Hematopoietic multipotent progenitor cell treated with erythropoietin and hydrocortisone succinate and interleukin-3 and kit ligand, for 6 days (in vitro differentiated cells): ENCODE data around the gene RTL10.
"Not testable (repeated sequence)": the region's sequence is repeated elsewhere in the genome, so short reads cannot be mapped to it uniquely, and the experiment has no call there.

Source experiments
- DNase-seq: peaks from one replicate; pipeline ENCODE4 v3.0.0-alpha.2; 2015

Gene RTL10

GRCh38 chr22:19842393-19843106 is 12.1 kb downstream of the RTL10 start:
- no peak for DNase-seq

- DNase-seq = no peak
Observed at GRCh38 chr22:19841641-19842392, 12.9 kb downstream of the RTL10 start.

GRCh38 chr22:19840955-19841640 is 13.6 kb downstream of the RTL10 start:
- DNase-seq = no peak

GRCh38 chr22:19840059-19840458 is 14.6 kb downstream of the RTL10 start:
- no peak for DNase-seq

- DNase-seq = no peak
Observed at GRCh38 chr22:19837915-19838314, 16.8 kb downstream of the RTL10 start.

- DNase-seq = no peak
Observed at GRCh38 chr22:19836512-19836911, 18.2 kb downstream of the RTL10 start.

- DNase-seq = no peak
Observed at GRCh38 chr22:19834599-19834998, 20.1 kb downstream of the RTL10 start.

DNA sequence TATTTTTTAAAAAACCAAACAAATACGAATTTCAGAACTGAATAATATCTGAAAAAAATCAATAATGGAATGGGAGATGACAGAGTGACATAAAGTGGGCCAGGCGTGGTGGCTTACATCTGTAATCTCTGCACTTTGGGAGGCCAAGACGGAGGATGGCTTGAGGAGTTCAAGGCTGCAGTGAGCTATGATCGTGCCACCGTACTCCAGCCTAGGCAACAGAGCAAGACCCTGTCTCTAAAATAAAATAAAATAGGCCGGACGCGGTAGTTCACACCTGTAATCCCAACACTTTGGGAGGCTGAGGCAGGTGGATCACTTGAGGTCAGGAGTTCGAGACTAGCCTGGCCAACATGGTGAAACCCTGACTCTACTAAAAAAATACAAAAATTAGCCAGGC is 21.3 kb downstream of the RTL10 start:
- DNase-seq = not testable (repeated sequence)

DNA sequence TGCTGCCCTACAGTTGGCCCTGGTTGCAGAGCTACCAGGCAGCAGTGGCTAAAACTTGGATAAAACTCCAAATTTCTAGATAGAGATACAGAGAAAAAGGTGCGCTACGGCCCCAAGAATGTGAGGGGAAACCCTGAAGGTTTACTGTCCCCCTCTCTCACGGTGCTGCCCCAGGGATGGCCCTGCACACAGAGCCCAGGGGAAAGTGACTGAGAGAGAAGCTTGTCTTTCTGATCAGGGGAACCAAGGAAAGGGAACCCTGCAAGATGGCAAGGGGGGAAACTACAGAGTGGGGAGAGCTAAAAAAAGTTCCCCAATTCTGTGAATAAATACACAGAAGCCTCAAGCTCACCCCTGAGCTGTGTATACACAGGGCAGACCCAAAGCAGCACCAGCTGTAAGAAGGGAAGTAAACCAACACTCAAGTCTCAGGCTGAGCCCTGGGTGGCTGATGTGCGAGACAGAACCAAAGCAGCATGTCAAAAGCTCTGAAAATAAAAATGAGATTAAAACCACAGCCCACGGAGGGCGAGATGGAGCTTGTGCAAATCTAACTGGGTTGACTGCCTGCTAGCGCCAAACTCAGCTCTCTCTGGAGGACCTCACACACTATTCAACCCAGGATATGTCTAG is 22.1 kb downstream of the RTL10 start:
- no peak for DNase-seq

GRCh38 chr22:19831979-19832378 is 22.7 kb downstream of the RTL10 start:
- DNase-seq = not testable (repeated sequence)

DNA sequence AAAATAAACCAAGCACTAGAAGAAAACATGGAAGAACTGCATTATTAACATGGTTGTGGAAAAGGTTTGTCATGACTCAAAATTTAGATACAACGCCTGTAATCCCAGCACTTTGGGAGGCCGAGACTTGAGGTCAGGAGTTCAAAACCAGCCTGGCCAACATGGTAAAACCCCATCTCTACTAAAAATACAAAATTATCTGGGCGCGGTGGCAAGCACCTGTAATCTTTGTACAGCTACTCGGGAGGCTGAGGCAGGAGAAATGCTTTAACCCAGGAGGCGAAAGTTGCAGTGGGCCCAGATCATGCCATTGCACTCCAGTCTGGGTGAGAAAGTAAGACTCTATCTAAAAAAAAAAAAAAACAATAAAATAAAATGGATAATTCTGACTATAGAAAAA is 23.7 kb downstream of the RTL10 start:
- no peak for DNase-seq

DNA sequence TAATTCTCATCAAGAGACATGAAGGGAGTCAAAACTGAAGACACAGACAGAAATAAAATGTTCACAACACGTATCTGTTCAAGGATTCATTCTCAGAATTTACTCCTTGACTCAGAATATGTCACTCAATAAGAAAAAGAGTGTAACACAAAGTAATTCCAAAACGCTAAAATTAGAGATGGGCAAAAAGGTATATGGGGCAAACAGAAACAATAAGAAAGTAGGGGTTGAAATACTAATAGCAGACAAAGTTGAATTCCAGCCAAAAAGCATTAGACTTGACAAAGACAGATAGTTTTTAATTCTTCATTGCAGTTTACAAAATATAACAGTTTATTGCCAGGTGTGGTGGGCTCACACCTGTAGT is 26.7 kb downstream of the RTL10 start:
- DNase-seq = no peak

GRCh38 chr22:19827341-19828034 is 27.2 kb downstream of the RTL10 start:
- DNase-seq = no peak

DNA sequence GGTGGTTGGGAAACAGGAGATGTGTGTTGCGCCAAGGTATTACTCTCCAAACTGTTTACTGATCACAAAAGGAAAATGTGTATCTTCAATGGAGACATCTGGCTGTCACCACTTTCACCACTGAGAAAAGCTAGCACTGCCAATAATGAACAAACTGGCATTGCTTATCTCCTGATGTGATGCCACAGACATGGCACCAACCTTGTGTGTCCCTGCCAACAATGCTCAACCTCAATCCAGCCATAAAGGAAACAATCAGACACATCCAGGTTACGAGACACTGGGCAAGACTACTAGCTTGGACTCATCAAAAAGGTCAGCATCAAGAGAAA is 28.1 kb downstream of the RTL10 start:
- DNase-seq = no peak

GRCh38 chr22:19825904-19826618 is 28.6 kb downstream of the RTL10 start:
- no peak for DNase-seq

DNA sequence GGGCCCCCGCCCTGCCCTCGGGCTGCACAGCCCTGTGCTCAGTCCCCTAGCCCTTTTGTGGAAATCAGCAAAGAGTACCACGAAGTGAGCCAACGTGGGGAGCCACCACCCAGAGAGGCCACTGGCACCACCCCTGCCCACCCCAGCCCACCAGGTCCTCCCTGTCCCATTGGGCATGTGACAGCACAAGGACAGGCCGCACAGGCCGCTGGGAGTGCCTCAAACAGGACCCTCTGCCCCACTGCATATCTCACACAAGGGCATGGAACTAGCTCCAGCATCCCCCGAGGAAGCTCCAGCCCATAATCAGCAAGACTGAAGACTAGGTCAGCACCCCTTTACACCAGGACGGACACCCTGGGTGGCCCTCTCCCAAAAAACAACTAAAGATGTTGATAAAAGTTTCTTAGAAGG is 29.7 kb downstream of the RTL10 start:
- no peak for DNase-seq

- no peak for DNase-seq
Observed at GRCh38 chr22:19824212-19824925, 30.3 kb downstream of the RTL10 start.

DNA sequence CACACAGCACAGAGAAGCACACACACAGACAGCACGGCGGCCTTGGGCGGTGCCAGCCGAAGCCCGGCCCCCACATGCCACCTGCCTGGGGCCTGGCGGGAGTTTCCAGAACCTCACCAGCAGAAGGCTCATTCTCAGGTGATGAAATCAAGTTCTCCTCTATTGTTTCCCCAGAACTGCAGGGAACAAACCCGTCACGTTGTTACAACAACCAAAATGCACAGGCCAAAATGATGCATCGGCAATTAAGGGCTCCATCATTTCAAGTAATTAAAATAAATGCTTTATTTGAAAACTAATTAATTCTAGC is 30.8 kb downstream of the RTL10 start:
- DNase-seq = no peak

DNA sequence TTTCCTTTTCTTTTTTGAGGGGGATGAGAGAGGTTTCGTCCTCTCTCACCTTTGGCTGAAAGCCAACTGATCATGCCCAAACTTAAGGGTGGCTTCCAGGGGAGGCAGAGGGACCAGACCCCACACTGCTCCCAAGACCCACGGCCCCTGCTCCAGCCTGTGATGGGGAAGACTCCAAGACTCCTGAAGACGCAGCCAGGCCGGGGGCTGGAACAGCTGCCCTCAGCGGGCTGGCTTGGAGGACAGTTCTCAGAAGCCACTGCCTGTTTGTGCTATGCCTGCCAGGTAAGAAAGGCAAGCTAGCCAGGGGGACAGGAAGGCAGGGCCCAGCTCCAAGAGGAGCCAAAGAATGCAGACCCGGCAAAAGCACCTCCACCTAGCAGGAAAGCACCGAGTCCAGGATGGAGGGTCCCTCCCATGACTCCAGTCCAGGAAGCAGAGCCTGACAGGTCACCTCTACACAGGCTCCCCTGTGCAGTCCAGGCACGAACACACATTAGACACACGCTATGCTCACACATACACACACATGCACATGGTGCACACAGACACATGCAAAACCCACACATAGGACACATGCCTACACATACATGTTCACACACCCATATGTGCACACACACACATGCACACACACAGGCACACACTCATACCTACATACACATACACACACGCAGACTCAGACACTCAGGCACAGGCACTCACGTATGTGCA is 31.3 kb downstream of the RTL10 start:
- DNase-seq = no peak

GRCh38 chr22:19822301-19823117 is 32.2 kb downstream of the RTL10 start:
- DNase-seq = no peak
